Right atrium auricular region (tissue), 2 donors: ENCODE results near the gene TCAIM. TPM values are rescaled to one million over a fixed set of nuclear protein-coding genes. Genes with fewer than 3 reads are reported as not detected.
A peak's percentile ranks its signal among the peaks of the same experiment; 100 is the strongest.

Source experiments
- DNase-seq: peaks from one replicate; pipeline ENCODE4 v3.0.0-alpha.2; 2019; ENCODE audit warnings: low spot score
- H3K27ac ChIP-seq, 2 donors: fragments of 200-600 bp; sonication (generic); 1 replicate in 1 of 2; 2 replicates in 1 of 2; pipeline ENCODE4 v1.5.1; 2016 to 2019
- H3K27me3 ChIP-seq, 2 donors: fragments of 200-600 bp; sonication (generic); one replicate each; pipeline versions ENCODE4 v1.5.1 to v1.6.0; 2017 to 2019
- H3K36me3 ChIP-seq: fragments of 200-600 bp; sonication (generic); one replicate; pipeline ENCODE4 v1.5.1; 2016
- H3K4me1 ChIP-seq, 2 donors: fragments of 200-600 bp; sonication (generic); one replicate each; pipeline versions ENCODE4 v1.5.1 to v1.6.0; 2017 to 2019
- H3K4me3 ChIP-seq, 2 donors: fragments of 200-600 bp; sonication (generic); 1 replicate in 1 of 2; 2 replicates in 1 of 2; pipeline ENCODE4 v1.5.1; 2017 to 2019; ENCODE audit warnings: mild to moderate bottlenecking in 1 of 2, moderate library complexity in 1 of 2
- H3K9me3 ChIP-seq, 2 donors: fragments of 200-600 bp; sonication (generic); one replicate each; pipeline ENCODE4 v1.5.1; 2019
- CTCF ChIP-seq, 2 donors: fragments of 200-600 bp; sonication (generic); IDR thresholded peaks; one replicate each; pipeline ENCODE4 v1.5.1; 2019; ENCODE audit warnings: antibody characterized with exemption in 2 of 2
- total RNA-seq, 2 donors: library from RNA; depleted of rRNA; stranded (reverse); fragments of >200 nt; gene quantifications; one replicate each; pipeline ENCODE4 v1.1.0, GENCODE V29; 2016

Gene TCAIM
- total RNA-seq, 2 donors from 2014 or later: 18.8 to 37.6 TPM

- H3K4me1 ChIP-seq: peaks cover 0 to 14% of the 10 kb centered on the region in 2 donors
- H3K27me3 ChIP-seq: no peaks in the 10 kb centered on the region
- no peak overlapping the region for H3K4me3 ChIP-seq
- TF ChIP-seq CTCF (IDR thresholded peaks at IDR 0.05): no peak
- no peak for DNase-seq
- no peaks in the 10 kb centered on the region for H3K36me3 ChIP-seq
- no peaks in the 10 kb centered on the region for H3K9me3 ChIP-seq
- no peak overlapping the region for H3K27ac ChIP-seq
Observed at GRCh38 chr3:44348993-44349392, 10.4 kb downstream of the TCAIM start.

GRCh38 chr3:44353355-44353924, 14.9 kb downstream of the TCAIM start:
- no peak for TF ChIP-seq CTCF (IDR thresholded peaks at IDR 0.05)
- no peak overlapping the region for H3K4me3 ChIP-seq
- H3K27me3 ChIP-seq: no peaks in the 10 kb centered on the region
- H3K27ac ChIP-seq: no peak overlapping the region
- peaks cover 0 to 16% of the 10 kb centered on the region in 2 donors for H3K4me1 ChIP-seq
- no peaks in the 10 kb centered on the region for H3K9me3 ChIP-seq
- peaks cover 1% of the 10 kb centered on the region for H3K36me3 ChIP-seq
- DNase-seq: no peak

GRCh38 chr3:44355362-44356033, 16.9 kb downstream of the TCAIM start:
- DNase-seq: no peak
- no peak for TF ChIP-seq CTCF (IDR thresholded peaks at IDR 0.05)

GRCh38 chr3:44359146-44359751, 20.7 kb downstream of the TCAIM start:
- no peak for DNase-seq
- no peak overlapping the region for H3K4me3 ChIP-seq
- no peak overlapping the region for H3K27ac ChIP-seq
- H3K36me3 ChIP-seq: peaks cover 9% of the 10 kb centered on the region
- H3K4me1 ChIP-seq: peaks cover 0 to 12% of the 10 kb centered on the region in 2 donors
- no peaks in the 10 kb centered on the region for H3K27me3 ChIP-seq
- no peaks in the 10 kb centered on the region for H3K9me3 ChIP-seq
- TF ChIP-seq CTCF (IDR thresholded peaks at IDR 0.05): no peak

More at GRCh38 chr3:44355362-44356033, 16.9 kb downstream of the TCAIM start:
- Histone ChIP-seq H3K9me3 (no peaks in the 10 kb centered on the region), H3K27ac (peak overlapping the region; percentile 59 to 84), H3K36me3 (peaks cover 9% of the 10 kb centered on the region), H3K4me3 (no peak overlapping the region), H3K4me1 (peaks cover 0 to 12% of the 10 kb centered on the region in 2 donors), H3K27me3 (no peaks in the 10 kb centered on the region)

GRCh38 chr3:44363591-44363990, 25.0 kb downstream of the TCAIM start:
- DNase-seq: no peak
- TF ChIP-seq CTCF (IDR thresholded peaks at IDR 0.05): no peak
- Histone ChIP-seq H3K9me3 (no peaks in the 10 kb centered on the region), H3K27ac (no peak overlapping the region), H3K27me3 (no peaks in the 10 kb centered on the region), H3K4me1 (no peaks in the 10 kb centered on the region), H3K36me3 (peaks cover 6% of the 10 kb centered on the region), H3K4me3 (no peak overlapping the region)
